Activated naive CD4-positive, alpha-beta T cell treated with anti-CD3 and anti-CD28 coated beads for 36 hours (primary cell): Measurements from ENCODE around the gene SYNGR1. TPM values are rescaled to one million over a fixed set of nuclear protein-coding genes. Genes with fewer than 3 reads are reported as not detected.

Experiments used
- CTCF ChIA-PET: fragments of 350-600 bp; sonication (Branson Sonifier 250); formaldehyde crosslinking; loops from one replicate; lab custom pipeline; 2021; ENCODE audit warnings: antibody characterized with exemption; lab: Charles Lee
- DNase-seq: peaks from one replicate; pipeline ENCODE4 v3.0.0-alpha.2; 2020
- H3K27ac Mint-ChIP-seq: one replicate; pipeline ENCODE4 v1.8.0; 2021; ENCODE audit warnings: mild to moderate bottlenecking, mixed read lengths
- H3K27me3 Mint-ChIP-seq: one replicate; pipeline ENCODE4 v1.8.0; 2021; ENCODE audit warnings: low read depth, mixed read lengths
- H3K36me3 Mint-ChIP-seq: one replicate; pipeline ENCODE4 v1.8.0; 2021; ENCODE audit warnings: low read depth, mixed read lengths
- H3K4me1 Mint-ChIP-seq: one replicate; pipeline ENCODE4 v1.8.0; 2021; ENCODE audit warnings: low read depth, mixed read lengths
- H3K4me3 Mint-ChIP-seq: one replicate; pipeline ENCODE4 v1.8.0; 2021; ENCODE audit warnings: mild to moderate bottlenecking, moderate library complexity, mixed read lengths
- H3K9me3 Mint-ChIP-seq: one replicate; pipeline ENCODE4 v1.8.0; 2021; ENCODE audit warnings: mixed read lengths
- intact Hi-C: fragments of 100-400 bp; cut with micrococcal nuclease; formaldehyde crosslinking; loops from one replicate; pipeline ENCODE4 v1.15.1; 2023
- total RNA-seq, 2 experiments: library from RNA; stranded (reverse); gene quantifications; one replicate each; pipeline ENCODE4 v1.2.3, GENCODE V29; 2021

The SYNGR1 gene
- total RNA-seq, 2 experiments from 2014 or later: 0.27 to 0.29 TPM

- Mint-ChIP-seq H3K36me3 (peaks cover 1% of the 10 kb centered on the region), H3K9me3 (no peaks in the 10 kb centered on the region), H3K4me1 (peaks cover 11% of the 10 kb centered on the region), H3K4me3 (no peak overlapping the region), H3K27ac (peak overlapping the region; percentile 5), H3K27me3 (no peaks in the 10 kb centered on the region)
- CTCF ChIA-PET: no interaction called here
- intact Hi-C loops: no loop called here
- DNase-seq: no peak
These were observed 34.2 kb downstream of the SYNGR1 start for GRCh38 chr22:39383841-39384625.

DNA sequence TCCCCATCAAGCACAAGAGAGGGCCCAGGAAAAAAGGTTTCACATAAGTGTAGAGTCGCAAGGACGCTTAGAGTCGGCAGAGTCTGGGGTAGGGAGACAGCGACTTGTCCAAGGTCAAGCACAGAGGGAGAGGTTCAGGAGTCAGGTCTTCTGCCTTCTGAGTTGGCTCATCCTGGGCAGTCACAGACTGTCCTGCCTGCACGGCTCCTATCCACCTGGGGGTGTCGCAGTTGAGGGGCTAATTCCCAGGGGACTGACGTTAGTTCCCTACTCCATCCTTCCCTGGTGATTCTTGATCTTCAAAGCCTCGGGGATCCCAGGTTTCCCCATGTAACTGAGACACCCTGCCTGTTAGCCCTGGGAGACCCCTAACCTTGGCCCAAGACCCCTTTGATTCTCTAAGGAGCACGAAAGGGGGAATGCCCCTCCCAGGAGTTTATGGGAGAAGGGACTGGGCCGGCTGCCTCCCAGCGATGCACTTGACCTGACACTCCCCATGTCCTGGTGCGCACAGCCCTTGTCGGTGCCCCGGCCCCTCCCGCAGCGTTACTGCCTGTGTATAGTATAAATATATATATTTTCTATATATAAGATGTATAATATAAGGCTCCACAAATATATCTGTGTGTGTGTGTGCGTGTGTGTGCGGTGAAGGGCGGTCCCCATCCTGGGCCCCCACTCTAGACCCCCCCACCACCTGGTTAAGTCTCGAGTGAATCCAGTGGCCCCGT lies 35.1 kb downstream of the SYNGR1 start:
- peaks cover 13% of the 10 kb centered on the region for H3K4me1 Mint-ChIP-seq
- H3K4me3 Mint-ChIP-seq: no peak overlapping the region
- H3K27ac Mint-ChIP-seq: no peak overlapping the region
- no peaks in the 10 kb centered on the region for H3K27me3 Mint-ChIP-seq
- intact Hi-C loops: no loop called here
- no peaks in the 10 kb centered on the region for H3K9me3 Mint-ChIP-seq
- DNase-seq: no peak
- CTCF ChIA-PET: no interaction called here
- H3K36me3 Mint-ChIP-seq: peaks cover 1% of the 10 kb centered on the region

GRCh38 chr22:39388261-39389011 lies 38.6 kb downstream of the SYNGR1 start:
- Mint-ChIP-seq H3K4me1 (peaks cover 15% of the 10 kb centered on the region), H3K36me3 (peaks cover 1% of the 10 kb centered on the region), H3K4me3 (peak overlapping the region; percentile 75), H3K9me3 (no peaks in the 10 kb centered on the region), H3K27ac (peak overlapping the region; percentile 63), H3K27me3 (no peaks in the 10 kb centered on the region)
- CTCF ChIA-PET: interaction anchor here (0.6 to 1.4 kb wide), 5 partner anchors 11 to 143 kb away, joined by 3 to 5 read pairs (median 3); partner anchors contain the start of gene TAB1
- peak; percentile 92 for DNase-seq
- intact Hi-C loops: loop anchor here (1.0 to 2.0 kb wide), 2 partner anchors 11 to 132 kb away; partner anchors contain the start of genes ATF4 and TAB1

- peak overlapping the region; percentile 36 for H3K4me3 Mint-ChIP-seq
- H3K36me3 Mint-ChIP-seq: peaks cover 1% of the 10 kb centered on the region
- H3K27me3 Mint-ChIP-seq: no peaks in the 10 kb centered on the region
- H3K4me1 Mint-ChIP-seq: peaks cover 15% of the 10 kb centered on the region
- no peak for DNase-seq
- CTCF ChIA-PET: interaction anchor here (0.6 to 1.4 kb wide), 6 partner anchors 10 to 886 kb away, joined by 3 to 4 read pairs (median 4); partner anchors contain the start of gene TAB1
- H3K27ac Mint-ChIP-seq: no peak overlapping the region
- no peaks in the 10 kb centered on the region for H3K9me3 Mint-ChIP-seq
- intact Hi-C loops: loop anchor here (2.0 kb wide), 1 partner anchor 131 kb away; the partner anchor contains the start of gene ATF4
These were observed 39.6 kb downstream of the SYNGR1 start for GRCh38 chr22:39389420-39389819.

DNA sequence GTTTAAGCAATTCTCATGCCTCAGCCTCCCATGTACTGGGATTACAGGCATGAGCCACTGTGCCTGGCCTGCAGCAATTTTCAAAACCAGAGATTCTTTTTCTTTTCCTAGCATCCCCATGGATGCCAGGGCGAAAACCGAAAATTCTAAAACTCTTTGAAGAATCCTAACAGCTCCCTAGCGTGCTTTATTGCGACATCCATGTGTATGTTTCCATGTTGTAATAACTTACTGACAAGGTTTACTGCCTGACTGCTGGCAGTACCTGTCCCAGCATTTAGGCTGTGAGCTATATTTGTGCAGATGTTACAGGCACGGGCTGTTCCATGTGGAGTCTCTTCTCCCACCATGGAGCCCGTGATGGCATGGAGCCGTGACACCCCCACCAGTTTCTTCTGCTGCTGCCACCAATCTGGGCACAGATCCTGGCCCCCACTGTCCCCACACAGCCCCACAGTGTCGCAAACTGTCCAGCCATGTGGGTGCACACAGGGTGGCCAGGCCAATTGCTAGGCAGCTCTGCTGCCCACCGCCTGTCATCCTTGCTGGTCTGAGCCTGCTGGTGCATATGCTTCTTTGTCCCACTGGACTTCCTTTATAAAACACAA lies 42.7 kb downstream of the SYNGR1 start:
- H3K36me3 Mint-ChIP-seq: no peaks in the 10 kb centered on the region
- peaks cover 8% of the 10 kb centered on the region for H3K4me1 Mint-ChIP-seq
- DNase-seq: no peak
- no peak overlapping the region for H3K27ac Mint-ChIP-seq
- no peak overlapping the region for H3K4me3 Mint-ChIP-seq
- H3K9me3 Mint-ChIP-seq: no peaks in the 10 kb centered on the region
- no peaks in the 10 kb centered on the region for H3K27me3 Mint-ChIP-seq
- intact Hi-C loops: no loop called here
- CTCF ChIA-PET: interaction anchor here (1.4 kb wide), 1 partner anchor 11 kb away, joined by 3 read pairs; no protein-coding TSS in a partner anchor

GRCh38 chr22:39395936-39396796 lies 46.4 kb downstream of the SYNGR1 start:
- H3K27me3 Mint-ChIP-seq: no peaks in the 10 kb centered on the region
- H3K36me3 Mint-ChIP-seq: no peaks in the 10 kb centered on the region
- peaks cover 7% of the 10 kb centered on the region for H3K4me1 Mint-ChIP-seq
- no peak overlapping the region for H3K4me3 Mint-ChIP-seq
- CTCF ChIA-PET: no interaction called here
- no peaks in the 10 kb centered on the region for H3K9me3 Mint-ChIP-seq
- intact Hi-C loops: loop anchor here (5.0 kb wide), 1 partner anchor 54 kb away; no protein-coding TSS in a partner anchor
- H3K27ac Mint-ChIP-seq: no peak overlapping the region
- DNase-seq: no peak

- H3K9me3 Mint-ChIP-seq: no peaks in the 10 kb centered on the region
- H3K36me3 Mint-ChIP-seq: peaks cover 2% of the 10 kb centered on the region
- CTCF ChIA-PET: no interaction called here
- intact Hi-C loops: loop anchor here (5.0 kb wide), 1 partner anchor 54 kb away; no protein-coding TSS in a partner anchor
- no peak overlapping the region for H3K4me3 Mint-ChIP-seq
- no peak overlapping the region for H3K27ac Mint-ChIP-seq
- no peaks in the 10 kb centered on the region for H3K27me3 Mint-ChIP-seq
- H3K4me1 Mint-ChIP-seq: peaks cover 13% of the 10 kb centered on the region
- DNase-seq: no peak
These were observed 47.0 kb downstream of the SYNGR1 start for GRCh38 chr22:39396797-39397195.

- H3K27me3 Mint-ChIP-seq: no peaks in the 10 kb centered on the region
- CTCF ChIA-PET: interaction anchor here (0.6 to 1.4 kb wide), 2 partner anchors 37 to 95 kb away, joined by 3 to 4 read pairs; no protein-coding TSS in a partner anchor
- no peaks in the 10 kb centered on the region for H3K9me3 Mint-ChIP-seq
- intact Hi-C loops: loop anchor here (10.0 kb wide), 1 partner anchor 554 kb away; no protein-coding TSS in a partner anchor
- H3K4me3 Mint-ChIP-seq: peak overlapping the region; percentile 83
- DNase-seq: no peak
- H3K4me1 Mint-ChIP-seq: peaks cover 38% of the 10 kb centered on the region
- no peak overlapping the region for H3K27ac Mint-ChIP-seq
- H3K36me3 Mint-ChIP-seq: peaks cover 25% of the 10 kb centered on the region
These were observed 51.5 kb downstream of the SYNGR1 start for GRCh38 chr22:39401301-39401631.

DNA sequence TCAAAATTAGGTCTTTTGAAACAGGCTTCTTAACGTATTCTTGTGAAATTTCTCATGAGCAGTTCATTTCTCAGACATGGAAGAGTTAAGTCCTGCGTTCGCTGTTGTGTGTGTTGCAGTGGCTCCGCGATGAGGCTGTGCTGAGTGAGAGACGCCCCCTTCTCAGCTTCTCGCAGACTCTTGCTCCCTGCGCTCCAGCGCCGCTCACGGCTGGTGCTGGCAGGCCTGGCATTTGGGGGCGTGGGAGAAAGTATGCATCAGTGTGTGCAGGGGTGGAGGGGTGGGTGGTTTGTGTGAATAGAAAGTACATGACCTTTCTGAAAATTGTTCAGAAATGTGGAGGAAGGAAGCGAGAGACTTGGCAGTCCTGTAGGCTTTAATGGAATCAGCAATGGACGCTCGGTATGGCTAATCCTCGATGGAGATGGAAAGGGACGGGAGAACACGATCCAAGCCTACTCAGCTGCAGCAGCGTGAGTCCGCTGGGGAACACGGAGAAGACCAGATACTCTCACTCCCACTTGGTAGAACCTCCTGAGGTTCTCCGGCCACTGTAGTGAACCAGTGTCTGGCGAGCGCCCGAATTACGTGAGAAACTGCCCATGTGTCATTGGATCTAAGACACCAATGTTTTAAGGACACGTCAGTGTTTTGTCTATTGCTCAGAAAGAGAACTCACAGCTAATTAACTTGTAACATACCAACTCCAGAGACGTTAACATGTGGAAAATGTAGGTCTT lies 55.7 kb downstream of the SYNGR1 start:
- CTCF ChIA-PET: interaction anchor here (0.6 kb wide), 1 partner anchor 478 kb away, joined by 5 read pairs; no protein-coding TSS in a partner anchor
- Mint-ChIP-seq H3K27ac (no peak overlapping the region), H3K9me3 (no peaks in the 10 kb centered on the region), H3K4me3 (no peak overlapping the region), H3K4me1 (peaks cover 67% of the 10 kb centered on the region), H3K27me3 (no peaks in the 10 kb centered on the region), H3K36me3 (peaks cover 32% of the 10 kb centered on the region)
- intact Hi-C loops: loop anchor here (10.0 kb wide), 1 partner anchor 549 kb away; no protein-coding TSS in a partner anchor
- peak; percentile 55 for DNase-seq

- Mint-ChIP-seq H3K4me1 (peaks cover 73% of the 10 kb centered on the region), H3K27ac (no peak overlapping the region), H3K9me3 (no peaks in the 10 kb centered on the region), H3K27me3 (no peaks in the 10 kb centered on the region), H3K36me3 (peaks cover 25% of the 10 kb centered on the region), H3K4me3 (no peak overlapping the region)
- intact Hi-C loops: loop anchor here (10.0 kb wide), 1 partner anchor 547 kb away; no protein-coding TSS in a partner anchor
- DNase-seq: no peak
- CTCF ChIA-PET: no interaction called here
These were observed 58.4 kb downstream of the SYNGR1 start for GRCh38 chr22:39408173-39408572.
